NCI-H2171 treated with DMSO at 0.1 percent for 48 hours (cell line): Measurements from ENCODE around the gene MAPK6.
"Not testable (repeated sequence)": the region's sequence is repeated elsewhere in the genome, so short reads cannot be mapped to it uniquely, and the experiment has no call there.

ENCODE experiments used
- DNase-seq: peaks from one replicate; lab custom pipeline; 2025; lab: John Stamatoyannopoulos, UW

Gene MAPK6

GRCh38 chr15:52018693-52019393, at the start of gene MAPK6:
TSS of gene MAPK6 (plus strand) at chr15:52019219. CDS start at chr15:52046461, 27,242 bp downstream.
- peak; percentile 87 for DNase-seq

- peak; percentile 58 for DNase-seq
Measured at GRCh38 chr15:51969728-51970127, 49.3 kb upstream of the MAPK6 start.

- peak; percentile 9 for DNase-seq
Measured at GRCh38 chr15:51970132-51970817, 48.7 kb upstream of the MAPK6 start.

GRCh38 chr15:51971032-51971374, 48.0 kb upstream of the MAPK6 start:
- DNase-seq, result no peak

- DNase-seq, result peak; percentile 100
Measured at GRCh38 chr15:51971375-51972133, 47.5 kb upstream of the MAPK6 start, which contains the start of gene LEO1. TSS of gene LEO1 (minus strand) at chr15:51971778. CDS start at chr15:51971745, 33 bp downstream.

- no peak for DNase-seq
Measured at GRCh38 chr15:51973220-51973619, 45.8 kb upstream of the MAPK6 start.

- DNase-seq, result no peak
Measured at GRCh38 chr15:51973775-51974174, 45.2 kb upstream of the MAPK6 start.

- DNase-seq, result peak; percentile 69
Measured at GRCh38 chr15:51982013-51982769, 36.8 kb upstream of the MAPK6 start.

GRCh38 chr15:51982770-51983103, 36.3 kb upstream of the MAPK6 start:
- no peak for DNase-seq

- no peak for DNase-seq
Measured at GRCh38 chr15:51991141-51991540, 27.9 kb upstream of the MAPK6 start.

- DNase-seq, result no peak
Measured at GRCh38 chr15:51992953-51993352, 26.1 kb upstream of the MAPK6 start.

- no peak for DNase-seq
Measured at GRCh38 chr15:52002351-52002750, 16.7 kb upstream of the MAPK6 start.

- not testable (repeated sequence) for DNase-seq
Measured at GRCh38 chr15:52003089-52003488, 15.9 kb upstream of the MAPK6 start.

- DNase-seq, result no peak
Measured at GRCh38 chr15:52003710-52004109, 15.3 kb upstream of the MAPK6 start.

GRCh38 chr15:52004806-52005205, 14.2 kb upstream of the MAPK6 start:
- no peak for DNase-seq

- no peak for DNase-seq
Measured at GRCh38 chr15:52005748-52006701, 13.0 kb upstream of the MAPK6 start.

GRCh38 chr15:52006702-52007340, 12.2 kb upstream of the MAPK6 start:
- DNase-seq, result no peak

- DNase-seq, result no peak
Measured at GRCh38 chr15:52008359-52008697, 10.7 kb upstream of the MAPK6 start.

GRCh38 chr15:52008698-52009434, 10.2 kb upstream of the MAPK6 start:
- DNase-seq, result no peak
